ENCODE results near the gene PALS2. TPM values are rescaled to one million over a fixed set of nuclear protein-coding genes. Genes with fewer than 3 reads are reported as not detected.

Gene PALS2
- total RNA-seq, 1 donor from 2014 or later, result 51.8 TPM

GRCh38 chr7:24540956-24541355 lies 32.3 kb upstream of the PALS2 start:
- no peaks in the 10 kb centered on the region for H3K36me3 Mint-ChIP-seq
- Histone ChIP-seq H3K9me3 (ENCODE audit: low read depth) (no peaks in the 10 kb centered on the region), H3K9ac (no peak overlapping the region), H3K27me3 (no peaks in the 10 kb centered on the region), H3K4me2 (no peak overlapping the region), H3K36me3 (no peaks in the 10 kb centered on the region), H4K20me1 (ENCODE audit: low read depth) (no peaks in the 10 kb centered on the region), H3K27ac (no peak overlapping the region), H3K4me1 (no peaks in the 10 kb centered on the region), H3F3A (ENCODE audit: low read depth) (no peaks in the 10 kb centered on the region), H3K4me3 (no peak overlapping the region), H2AFZ (replicated peaks) (no peak overlapping the region), H3K79me2 (ENCODE audit: low read depth) (no peaks in the 10 kb centered on the region)
- H3K27ac Mint-ChIP-seq, result no peak overlapping the region
- no peak for TF ChIP-seq EZH2phosphoT487 (IDR thresholded peaks at IDR 0.05)
- TF ChIP-seq CTCF (IDR thresholded peaks at IDR 0.05), result no peak
- TF ChIP-seq EZH2 (IDR thresholded peaks at IDR 0.05), result no peak
- no peaks in the 10 kb centered on the region for H3K9me3 Mint-ChIP-seq
- H3K4me3 Mint-ChIP-seq, result no peak overlapping the region
- no peak for DNase-seq (ENCODE audit: low spot score)
- H3K4me1 Mint-ChIP-seq, result no peaks in the 10 kb centered on the region
- H3K27me3 Mint-ChIP-seq (ENCODE audit: insufficient read depth, low read depth), result peaks cover 4% of the 10 kb centered on the region

GRCh38 chr7:24545215-24545614 lies 28.0 kb upstream of the PALS2 start:
- no peak overlapping the region for H3K27ac Mint-ChIP-seq
- TF ChIP-seq EZH2phosphoT487 (IDR thresholded peaks at IDR 0.05) (no peak), EZH2 (IDR thresholded peaks at IDR 0.05) (no peak), CTCF (IDR thresholded peaks at IDR 0.05) (no peak)
- DNase-seq (ENCODE audit: low spot score), result no peak
- H3K27me3 ChIP-seq, result no peaks in the 10 kb centered on the region
- no peaks in the 10 kb centered on the region for H3K36me3 Mint-ChIP-seq
- no peak overlapping the region for H3K4me3 Mint-ChIP-seq
- no peak overlapping the region for H3K9ac ChIP-seq
- H3K27ac ChIP-seq, result no peak overlapping the region
- no peak overlapping the region for H2AFZ ChIP-seq (replicated peaks)
- H3K4me1 Mint-ChIP-seq, result no peaks in the 10 kb centered on the region
- H3K36me3 ChIP-seq, result no peaks in the 10 kb centered on the region
- no peaks in the 10 kb centered on the region for H3F3A ChIP-seq (ENCODE audit: low read depth)
- no peaks in the 10 kb centered on the region for H3K4me1 ChIP-seq
- no peaks in the 10 kb centered on the region for H3K9me3 ChIP-seq (ENCODE audit: low read depth)
- peaks cover 4% of the 10 kb centered on the region for H3K27me3 Mint-ChIP-seq (ENCODE audit: insufficient read depth, low read depth)
- H3K4me2 ChIP-seq, result no peak overlapping the region
- H3K4me3 ChIP-seq, result no peak overlapping the region
- no peaks in the 10 kb centered on the region for H3K79me2 ChIP-seq (ENCODE audit: low read depth)
- H3K9me3 Mint-ChIP-seq, result no peaks in the 10 kb centered on the region
- H4K20me1 ChIP-seq (ENCODE audit: low read depth), result no peaks in the 10 kb centered on the region

GRCh38 chr7:24548390-24548789 lies 24.9 kb upstream of the PALS2 start:
- Mint-ChIP-seq H3K36me3 (no peaks in the 10 kb centered on the region), H3K27ac (no peak overlapping the region), H3K4me1 (no peaks in the 10 kb centered on the region), H3K27me3 (ENCODE audit: insufficient read depth, low read depth) (peaks cover 4% of the 10 kb centered on the region), H3K9me3 (no peaks in the 10 kb centered on the region), H3K4me3 (no peak overlapping the region)
- H3K27ac ChIP-seq, result no peak overlapping the region
- DNase-seq (ENCODE audit: low spot score), result no peak
- no peak overlapping the region for H3K9ac ChIP-seq
- H3K4me3 ChIP-seq, result no peak overlapping the region
- H3K27me3 ChIP-seq, result no peaks in the 10 kb centered on the region
- H3K9me3 ChIP-seq (ENCODE audit: low read depth), result no peaks in the 10 kb centered on the region
- no peaks in the 10 kb centered on the region for H3K79me2 ChIP-seq (ENCODE audit: low read depth)
- H3K4me2 ChIP-seq, result no peak overlapping the region
- no peak for TF ChIP-seq CTCF (IDR thresholded peaks at IDR 0.05)
- TF ChIP-seq EZH2 (IDR thresholded peaks at IDR 0.05), result no peak
- no peak for TF ChIP-seq EZH2phosphoT487 (IDR thresholded peaks at IDR 0.05)
- no peaks in the 10 kb centered on the region for H3K4me1 ChIP-seq
- H2AFZ ChIP-seq (replicated peaks), result no peak overlapping the region
- no peaks in the 10 kb centered on the region for H3K36me3 ChIP-seq
- H4K20me1 ChIP-seq (ENCODE audit: low read depth), result no peaks in the 10 kb centered on the region
- H3F3A ChIP-seq (ENCODE audit: low read depth), result no peaks in the 10 kb centered on the region
